Limb (tissue), 2 donors: ENCODE data around the gene KCMF1.

Source experiments
- DNase-seq, 2 donors: peaks; one replicate each; pipeline ENCODE4 v3.0.0-alpha.2; 2016; ENCODE audit errors: extremely low spot score in 2 of 2

KCMF1 gene

GRCh38 chr2:85022232-85022631 lies 51.3 kb downstream of the KCMF1 start:
- DNase-seq = no peak

DNA sequence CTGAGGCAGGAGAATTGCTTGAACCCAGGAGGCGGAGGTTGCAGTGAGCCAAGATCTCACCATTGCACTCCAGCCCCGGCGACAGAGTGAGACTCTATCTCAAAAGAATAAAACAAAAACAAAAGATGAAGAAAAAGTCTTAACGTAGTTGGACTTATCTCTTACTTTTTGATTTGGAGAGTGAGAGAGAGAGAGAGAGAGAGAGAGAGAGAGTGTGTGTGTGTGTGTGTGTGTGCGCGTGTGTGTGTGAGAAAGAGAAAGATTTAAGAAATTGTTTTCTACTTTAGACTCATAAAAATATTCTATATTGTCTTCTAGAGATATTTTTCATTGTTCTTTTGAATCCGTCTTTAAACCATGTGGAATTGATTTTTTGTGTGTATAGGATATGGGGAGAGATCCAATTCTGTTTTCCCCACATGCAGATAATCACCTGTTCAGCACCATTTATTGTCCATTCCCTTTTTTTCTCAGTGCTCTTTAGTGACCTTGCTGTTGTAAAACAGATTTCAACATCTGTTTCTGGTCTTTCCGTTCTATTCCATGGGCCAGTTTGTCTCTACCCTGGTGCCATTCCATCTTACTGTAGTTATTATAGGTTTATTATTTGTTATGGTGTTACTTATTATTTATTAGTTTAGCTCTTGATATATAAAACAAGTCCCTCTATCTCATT lies 53.5 kb downstream of the KCMF1 start:
- DNase-seq = no peak

GRCh38 chr2:85032621-85033020 lies 61.7 kb downstream of the KCMF1 start:
- DNase-seq = no peak

GRCh38 chr2:85033388-85033787 lies 62.4 kb downstream of the KCMF1 start:
- DNase-seq = no peak

DNA sequence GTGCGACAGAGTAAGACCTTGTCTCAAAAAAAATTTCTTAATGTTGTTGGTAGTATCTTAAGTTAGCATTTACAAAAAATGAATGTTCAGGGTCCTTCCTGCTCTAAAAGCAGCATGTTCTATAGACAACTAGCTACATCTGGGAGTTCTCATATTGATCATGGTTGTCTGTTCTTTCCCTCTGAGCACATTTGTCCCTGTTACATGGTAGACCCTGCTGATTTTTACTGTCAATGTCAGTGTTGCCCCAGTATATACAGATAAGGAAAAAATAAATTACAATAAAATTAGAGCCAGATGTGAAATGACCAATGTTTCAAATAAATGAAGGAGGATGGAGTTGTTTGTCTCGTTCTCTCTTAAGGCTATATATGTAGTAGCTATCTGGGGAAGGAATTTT lies 63.2 kb downstream of the KCMF1 start:
- DNase-seq = no peak

DNA sequence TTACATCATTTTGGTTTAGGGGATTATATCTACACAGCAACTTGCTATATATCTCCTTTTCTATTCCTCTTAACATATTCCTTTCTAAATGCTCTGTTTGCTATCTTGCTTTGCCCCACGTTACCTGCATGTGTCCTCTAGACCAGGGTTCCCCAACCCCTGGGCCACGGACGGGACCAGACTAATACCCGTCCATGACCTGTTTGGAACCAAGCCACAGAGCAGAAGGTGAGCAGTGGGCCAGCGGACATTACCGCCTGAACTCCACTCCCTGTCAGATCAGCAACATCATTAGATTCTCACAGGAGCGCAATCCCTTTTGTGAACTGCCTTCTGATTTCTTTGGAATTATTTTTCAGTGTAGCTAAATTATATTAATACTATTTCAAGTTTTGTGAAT lies 66.7 kb downstream of the KCMF1 start:
- no peak for DNase-seq

DNA sequence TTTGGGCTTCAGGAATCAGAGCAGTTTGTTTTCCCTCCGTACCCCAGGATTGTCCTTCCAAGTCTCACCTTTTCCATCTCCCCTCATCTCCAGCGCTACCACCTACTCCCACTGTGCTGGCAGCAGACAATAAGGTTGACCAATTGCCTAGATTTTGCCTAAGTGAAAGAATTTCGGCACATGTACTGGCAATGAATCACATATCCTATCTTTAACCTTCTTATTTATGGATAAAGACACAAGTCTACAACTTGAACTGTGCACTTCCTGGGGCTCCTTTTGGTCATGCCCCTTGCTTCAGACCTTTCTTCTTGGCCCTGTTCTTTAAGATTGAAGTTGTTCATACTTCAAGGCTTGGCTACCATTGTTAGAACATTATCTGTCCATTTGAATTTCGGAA lies 71.4 kb downstream of the KCMF1 start:
- no peak for DNase-seq

GRCh38 chr2:85048534-85048933 lies 77.6 kb downstream of the KCMF1 start:
- DNase-seq = no peak

GRCh38 chr2:85049236-85049635 lies 78.3 kb downstream of the KCMF1 start:
- DNase-seq = no peak

GRCh38 chr2:85053802-85054201 lies 82.8 kb downstream of the KCMF1 start:
- no peak for DNase-seq

DNA sequence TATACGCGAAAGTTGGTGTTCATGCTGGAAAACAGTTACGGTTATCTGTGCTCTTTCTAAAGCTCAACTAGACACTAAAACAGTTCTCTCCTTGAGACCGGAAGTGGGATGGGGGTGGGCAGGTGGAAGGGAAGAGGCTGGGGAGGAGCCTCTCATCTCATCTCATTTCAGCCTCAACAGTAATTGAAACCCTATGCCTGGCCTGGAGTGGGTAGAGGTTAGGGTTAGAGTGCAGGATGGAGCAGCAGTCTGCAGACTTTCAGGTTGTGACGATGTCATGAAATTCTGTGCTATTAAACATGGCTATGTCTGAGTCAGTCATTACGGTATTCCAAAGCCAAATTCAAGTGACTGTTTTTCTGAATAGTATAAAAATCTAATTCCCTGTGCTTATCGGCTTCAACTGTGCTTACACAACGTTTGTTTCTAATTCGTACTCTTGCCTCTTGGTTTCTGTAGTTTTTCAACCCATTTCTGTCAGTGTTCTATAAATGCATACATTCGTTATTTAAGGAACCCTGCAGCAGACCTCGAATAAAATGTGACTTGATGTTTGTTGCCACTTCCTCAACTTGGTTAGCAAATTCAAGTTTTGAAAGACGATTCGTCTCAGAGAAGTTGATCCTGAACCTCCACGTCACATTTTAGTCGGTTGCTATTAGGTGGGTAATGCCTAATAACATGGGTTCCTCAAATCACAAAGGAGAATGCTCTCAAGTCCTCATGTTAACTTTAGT lies 86.4 kb downstream of the KCMF1 start:
- no peak for DNase-seq

GRCh38 chr2:85061896-85062295 lies 90.9 kb downstream of the KCMF1 start:
- no peak for DNase-seq

DNA sequence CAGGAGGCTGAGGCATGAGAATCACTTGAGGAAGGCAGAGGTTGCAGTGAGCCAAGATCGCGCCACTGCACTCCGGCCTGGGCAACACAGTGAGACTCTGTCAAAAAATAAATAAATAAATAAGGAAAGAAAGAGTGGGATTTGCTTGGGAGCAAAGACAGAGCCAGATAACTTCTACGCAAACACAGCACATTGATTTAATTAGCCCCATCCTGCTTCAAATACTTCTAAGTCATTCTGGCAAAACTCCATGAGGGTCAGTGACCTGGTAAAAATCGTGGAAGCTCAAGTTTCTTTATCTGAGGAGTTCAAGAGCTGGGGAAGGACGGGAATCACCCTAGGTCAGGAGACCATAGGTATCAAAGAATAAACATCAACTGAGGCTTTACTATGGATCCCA lies 91.6 kb downstream of the KCMF1 start:
- no peak for DNase-seq

DNA sequence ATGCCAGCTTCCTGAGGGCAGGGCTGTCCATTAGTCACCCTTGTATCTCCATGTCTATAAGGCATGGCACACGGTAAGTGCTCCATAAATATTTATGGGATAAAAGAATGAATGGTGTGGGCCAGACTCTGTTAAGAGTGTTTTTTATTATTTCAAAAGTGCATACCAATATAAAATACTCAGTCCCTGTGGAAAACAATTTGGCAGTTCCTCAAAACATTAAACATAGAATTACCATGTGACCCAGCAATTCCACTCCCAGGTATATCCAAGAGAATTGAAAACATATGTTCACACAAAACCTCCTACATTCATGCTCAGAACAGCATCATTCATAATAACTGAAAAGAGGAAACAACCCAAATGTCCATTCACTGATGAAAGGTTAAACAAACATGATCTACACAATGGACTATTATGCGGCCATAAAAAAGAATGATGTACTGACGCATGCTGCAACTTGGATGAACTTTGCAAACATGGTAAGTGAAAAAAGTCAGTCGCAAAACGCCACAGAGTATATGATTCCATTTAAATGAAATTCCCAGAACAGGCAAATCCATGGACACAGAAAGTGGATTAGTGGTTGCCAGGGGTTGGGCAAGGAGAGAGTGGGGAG lies 93.1 kb downstream of the KCMF1 start:
- DNase-seq = no peak

DNA sequence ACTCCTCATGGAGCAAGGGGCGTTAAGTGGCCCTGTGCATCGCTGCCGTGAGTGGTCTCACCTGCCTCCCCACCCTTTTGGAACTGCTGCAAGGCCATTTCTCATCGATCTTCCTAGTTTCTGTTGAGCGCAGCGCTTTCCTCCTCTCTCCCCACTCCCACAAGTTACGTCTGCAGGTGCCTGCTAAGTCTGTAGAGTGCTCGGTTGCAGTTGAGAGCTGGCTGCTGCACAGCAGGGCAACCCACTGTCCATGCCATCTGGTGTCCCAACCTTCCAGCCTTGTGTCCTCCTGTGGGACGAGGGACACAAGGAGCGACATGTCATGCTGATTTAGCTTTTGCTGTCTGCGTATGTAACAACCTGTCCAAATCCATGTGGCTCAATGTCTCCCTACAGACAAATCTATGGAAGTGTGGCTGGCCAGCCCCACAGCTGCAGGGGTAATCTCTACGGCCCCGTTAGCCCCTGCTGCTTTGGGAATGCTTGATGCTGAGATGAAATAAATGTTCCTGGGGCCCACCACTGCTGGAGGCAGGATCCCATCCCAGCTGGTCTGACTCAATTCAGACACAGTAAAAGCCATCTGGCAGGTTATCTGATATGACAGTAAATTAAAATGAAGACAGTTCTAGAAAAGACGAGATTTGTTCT lies 94.1 kb downstream of the KCMF1 start:
- no peak for DNase-seq

DNA sequence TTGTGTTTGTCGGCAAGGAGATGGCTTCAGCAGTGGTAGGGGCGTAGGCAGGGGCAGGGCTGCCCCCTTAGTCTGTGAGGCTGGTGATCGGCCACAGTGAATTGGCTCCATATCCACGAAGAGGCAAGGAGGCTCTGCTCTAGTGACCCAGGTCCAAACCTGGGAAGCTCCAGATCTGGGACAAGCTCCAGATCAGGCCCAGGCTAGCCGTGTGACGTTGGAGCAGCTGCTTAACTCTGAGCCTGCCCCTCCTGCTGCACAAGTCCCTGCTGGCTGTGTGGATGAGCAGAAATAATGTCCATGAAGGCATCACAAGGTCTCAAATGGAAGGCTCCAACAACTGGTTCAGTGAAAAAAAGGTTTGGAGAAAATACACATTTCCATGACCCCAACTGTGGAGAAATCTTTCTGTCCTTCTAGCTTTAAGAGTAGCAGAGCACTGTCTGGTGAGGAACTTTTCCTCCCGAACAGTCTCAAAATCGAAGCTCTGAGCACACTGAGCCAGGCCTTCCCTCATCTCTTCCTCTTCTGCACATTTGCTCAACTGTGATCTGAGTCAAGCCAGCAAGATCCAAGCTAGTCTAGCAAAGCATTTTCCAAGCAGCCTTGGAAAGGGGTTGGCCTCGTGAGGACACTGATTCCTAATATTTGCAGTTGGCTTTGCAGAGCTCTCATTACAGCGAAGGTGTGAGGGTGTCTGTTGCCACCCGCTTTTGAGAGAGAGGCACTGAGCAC lies 95.2 kb downstream of the KCMF1 start:
- peak in 1 of 2 donors; percentile 56 for DNase-seq

GRCh38 chr2:85066874-85067351 lies 96.0 kb downstream of the KCMF1 start:
- DNase-seq = peak; percentile 85 to 86

GRCh38 chr2:85071096-85071495 lies 100.1 kb downstream of the KCMF1 start:
- DNase-seq = no peak

GRCh38 chr2:85073033-85073432 lies 102.1 kb downstream of the KCMF1 start:
- DNase-seq = no peak

DNA sequence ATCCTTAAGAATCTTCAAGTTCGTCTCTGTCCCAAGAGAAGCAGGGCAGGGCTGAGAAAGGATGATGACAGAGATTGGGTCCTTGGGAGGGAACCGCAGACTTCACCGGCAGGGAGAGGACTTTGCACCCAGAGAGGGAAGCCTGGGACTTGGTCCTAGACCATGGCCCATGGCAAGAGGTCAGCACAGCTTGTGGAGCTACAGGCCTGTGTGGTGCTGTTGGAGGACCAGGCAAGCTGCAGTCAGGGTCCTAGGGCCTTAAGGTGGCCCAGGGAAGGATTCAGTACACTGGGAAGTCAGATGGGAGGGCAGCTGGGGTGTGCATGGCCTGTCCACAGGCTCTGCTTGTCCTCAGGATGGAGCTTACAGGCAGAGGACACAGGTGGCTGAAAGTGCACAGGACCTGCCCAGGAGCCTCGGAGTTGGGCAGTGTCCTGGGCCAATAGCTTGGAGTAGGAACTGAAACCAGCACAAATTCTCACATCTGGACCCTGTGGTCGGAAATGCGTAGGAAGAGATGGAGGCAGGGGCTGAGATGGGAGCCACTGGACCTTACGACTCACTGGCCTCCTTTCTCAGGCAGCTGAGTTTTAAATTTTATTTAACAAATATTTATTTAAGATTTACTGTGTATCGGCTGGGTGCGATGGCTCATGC lies 105.8 kb downstream of the KCMF1 start:
- DNase-seq = no peak

DNA sequence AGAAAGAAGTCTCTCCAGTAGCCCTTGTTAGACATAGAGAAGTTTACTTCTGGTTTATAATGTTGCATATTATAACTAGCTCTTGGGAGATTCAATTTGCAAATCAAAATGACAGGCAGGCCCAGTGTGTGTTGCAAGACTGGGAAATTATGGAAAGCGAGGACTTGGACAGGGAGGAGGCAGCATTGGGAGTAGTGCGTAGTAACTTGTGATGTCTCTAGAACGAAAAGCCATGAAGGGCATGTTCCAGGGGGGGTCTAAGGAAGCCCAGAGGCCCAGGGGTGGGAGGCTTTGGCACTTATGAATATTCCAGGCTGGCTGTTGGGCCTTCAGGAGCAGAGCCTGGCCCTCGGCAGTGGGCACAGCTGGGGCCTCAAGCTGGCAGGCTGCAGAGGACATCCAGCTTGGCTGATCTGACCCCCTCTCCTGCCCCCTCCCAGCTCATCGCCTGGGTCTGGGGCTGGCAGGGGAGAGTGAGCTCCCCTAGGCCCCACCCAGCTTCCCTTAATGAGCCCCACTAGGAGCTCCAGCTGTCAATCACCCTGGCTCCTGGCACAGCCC lies 107.0 kb downstream of the KCMF1 start:
- no peak for DNase-seq
